H1 (cell line): ENCODE results near the gene PIK3R3. TPM values are rescaled to one million over a fixed set of nuclear protein-coding genes. Genes with fewer than 3 reads are reported as not detected.

Experiments
- CTCF ChIA-PET: fragments of 300-600 bp; sonication (Branson Sonifier 250); formaldehyde crosslinking; loops from one replicate; lab custom pipeline; 2021; ENCODE audit not compliant: partially characterized antibody; lab: Charles Lee
- POLR2A ChIA-PET: fragments of 300-600 bp; sonication (Branson Sonifier 250); formaldehyde crosslinking; loops from one replicate; lab custom pipeline; 2021; ENCODE audit warnings: inconsistent platforms; ENCODE audit not compliant: partially characterized antibody; lab: Charles Lee
- DNase-seq, 2 experiments: peaks; one replicate each; pipeline versions ENCODE4 v3.0.0 to v3.0.0-alpha.2; 2010 to 2022; ENCODE audit warnings: low spot score in 2 of 2, low read depth in 1 of 2, mixed read lengths in 1 of 2
- FAIRE-seq: peaks from 2 replicates; lab custom pipeline; 2011; peaks lifted over from hg19 to GRCh38; lab: Jason Lieb, UNC
- H2AFZ ChIP-seq: 2 replicates; pipeline ENCODE4 v1.8.1; 2012; ENCODE audit warnings: low read length, inconsistent platforms
- H2AK5ac ChIP-seq: 2 replicates; pipeline ENCODE4 v1.6.1; 2013; ENCODE audit warnings: low read depth, low read length
- H2BK120ac ChIP-seq: replicated peaks from 2 replicates; pipeline ENCODE3; 2013; ENCODE audit warnings: low read depth, low read length, inconsistent platforms
- H2BK12ac ChIP-seq: 2 replicates; pipeline ENCODE4 v1.6.1; 2013; ENCODE audit warnings: low read depth, low read length
- H2BK15ac ChIP-seq: 2 replicates; pipeline ENCODE4 v1.6.1; 2013; ENCODE audit warnings: low read length
- H2BK20ac ChIP-seq: 2 replicates; pipeline ENCODE4 v1.6.1; 2013; ENCODE audit warnings: low read length
- H2BK5ac ChIP-seq: 2 replicates; pipeline ENCODE4 v1.6.1; 2013; ENCODE audit warnings: low read depth, low read length
- H3K14ac ChIP-seq: 2 replicates; pipeline ENCODE4 v1.6.1; 2013; ENCODE audit warnings: inconsistent platforms; ENCODE audit not compliant: insufficient read length
- H3K18ac ChIP-seq: 2 replicates; pipeline ENCODE4 v1.6.1; 2013; ENCODE audit warnings: low read length; ENCODE audit errors: extremely low read depth
- H3K23ac ChIP-seq: 2 replicates; pipeline ENCODE4 v1.6.1; 2013; ENCODE audit warnings: inconsistent platforms; ENCODE audit not compliant: insufficient read length
- H3K23me2 ChIP-seq: 2 replicates; pipeline ENCODE4 v1.6.1; 2013; ENCODE audit warnings: low read depth, low read length
- H3K27ac ChIP-seq: 2 replicates; pipeline ENCODE4 v1.6.1; 2011; ENCODE audit warnings: low read depth, low read length, inconsistent platforms
- H3K27me3 ChIP-seq, 4 experiments: replicated peaks in 1 of 4; 1 replicate in 1 of 4; 2 replicates in 3 of 4; pipeline versions ENCODE4 v1.6.1 to v1.8.1; 2011 to 2013; ENCODE audit warnings: low read length in 3 of 4, mild to moderate bottlenecking in 3 of 4, inconsistent platforms in 2 of 4, mixed read lengths in 2 of 4, moderate library complexity in 1 of 4; ENCODE audit not compliant: control insufficient read depth in 3 of 4, insufficient read depth in 3 of 4; ENCODE audit errors: extremely low read depth in 1 of 4
- H3K36me3 ChIP-seq, 4 experiments: 2 replicates each; pipeline versions ENCODE4 v1.6.1 to v1.8.1; 2011 to 2013; ENCODE audit warnings: mild to moderate bottlenecking in 4 of 4, low read length in 3 of 4, moderate library complexity in 2 of 4, control low read depth in 1 of 4, inconsistent platforms in 1 of 4; ENCODE audit not compliant: insufficient read depth in 4 of 4, control insufficient read depth in 2 of 4
- H3K4ac ChIP-seq: replicated peaks from 2 replicates; pipeline ENCODE3; 2013; ENCODE audit warnings: low read length, low read depth, mixed read lengths, inconsistent platforms; ENCODE audit not compliant: insufficient read length
- H3K4me1 ChIP-seq, 4 experiments: replicated peaks in 1 of 4; 1 replicate in 1 of 4; 2 replicates in 3 of 4; pipeline versions ENCODE4 v1.6.1 to v1.8.1; 2011 to 2013; ENCODE audit warnings: low read length in 3 of 4, inconsistent platforms in 2 of 4, mixed read lengths in 1 of 4; ENCODE audit not compliant: insufficient read depth in 4 of 4, control insufficient read depth in 3 of 4
- H3K4me2 ChIP-seq, 2 experiments: 2 replicates each; pipeline versions ENCODE4 v1.6.1 to v1.8.1; 2011 to 2013; ENCODE audit warnings: low read depth in 2 of 2, low read length in 2 of 2, control low read depth in 1 of 2, inconsistent platforms in 1 of 2, mild to moderate bottlenecking in 1 of 2; ENCODE audit not compliant: insufficient read depth in 1 of 2
- H3K4me3 ChIP-seq, 4 experiments: fragments of 200-600, 300-600 bp in 1 of 4; sonication (generic), shearing (Covaris generic), sonication (Bioruptor Twin) in 1 of 4; 2 replicates each; pipeline versions ENCODE4 v1.5.1 to v1.8.1; 2011 to 2016; ENCODE audit warnings: low read length in 4 of 4, low read depth in 3 of 4, control low read depth in 2 of 4, inconsistent platforms in 2 of 4, mild to moderate bottlenecking in 2 of 4, mixed read lengths in 1 of 4, moderate library complexity in 1 of 4; ENCODE audit not compliant: insufficient read depth in 2 of 4; ENCODE audit errors: extremely low read depth in 1 of 4
- H3K56ac ChIP-seq: replicated peaks from 2 replicates; pipeline ENCODE3; 2013; ENCODE audit warnings: low read depth, mild to moderate bottlenecking, mixed read lengths, low read length, inconsistent platforms; ENCODE audit not compliant: insufficient read length
- H3K79me1 ChIP-seq: 2 replicates; pipeline ENCODE4 v1.6.1; 2013; ENCODE audit warnings: low read depth, low read length, control low read depth
- H3K79me2 ChIP-seq, 2 experiments: 2 replicates each; pipeline versions ENCODE4 v1.6.1 to v1.8.1; 2012 to 2013; ENCODE audit warnings: low read length in 2 of 2, mild to moderate bottlenecking in 2 of 2, inconsistent platforms in 1 of 2; ENCODE audit not compliant: insufficient read depth in 2 of 2, control insufficient read depth in 1 of 2
- H3K9ac ChIP-seq, 4 experiments: replicated peaks in 1 of 4; 1 replicate in 1 of 4; 2 replicates in 3 of 4; pipeline versions ENCODE4 v1.6.1 to v1.8.1; 2011 to 2013; ENCODE audit warnings: low read depth in 3 of 4, low read length in 3 of 4, control low read depth in 2 of 4, mild to moderate bottlenecking in 2 of 4, moderate library complexity in 2 of 4, inconsistent platforms in 1 of 4; ENCODE audit errors: extremely low read depth in 1 of 4
- H3K9me3 ChIP-seq, 2 experiments: 2 replicates each; pipeline versions ENCODE4 v1.6.1 to v1.8.1; 2012 to 2013; ENCODE audit warnings: mild to moderate bottlenecking in 2 of 2, moderate library complexity in 2 of 2, control low read depth in 1 of 2, inconsistent platforms in 1 of 2, low read depth in 1 of 2, low read length in 1 of 2, mixed read lengths in 1 of 2; ENCODE audit not compliant: insufficient read depth in 2 of 2
- H4K20me1 ChIP-seq, 2 experiments: replicated peaks in 1 of 2; 2 replicates each; pipeline versions ENCODE3 to v1.8.1; 2011 to 2013; ENCODE audit warnings: inconsistent platforms in 2 of 2, low read length in 2 of 2, mild to moderate bottlenecking in 1 of 2; ENCODE audit not compliant: insufficient read depth in 2 of 2, control insufficient read depth in 1 of 2
- H4K5ac ChIP-seq: 2 replicates; pipeline ENCODE4 v1.6.1; 2013; ENCODE audit warnings: low read length, low read depth, mixed read lengths, inconsistent platforms; ENCODE audit not compliant: insufficient read length
- H4K8ac ChIP-seq: 2 replicates; pipeline ENCODE4 v1.8.0; 2013; ENCODE audit warnings: mild to moderate bottlenecking, moderate library complexity, low read length, inconsistent platforms; ENCODE audit not compliant: insufficient read depth; ENCODE audit errors: extremely low read depth
- H4K91ac ChIP-seq: replicated peaks from 2 replicates; pipeline ENCODE3; 2013; ENCODE audit warnings: low read length, mixed read lengths, inconsistent platforms; ENCODE audit not compliant: insufficient read length
- ATF2 ChIP-seq: IDR thresholded peaks from 2 replicates; pipeline ENCODE4 v1.6.1; 2012; ENCODE audit warnings: low read length, inconsistent platforms
- BRCA1 ChIP-seq: IDR thresholded peaks from 2 replicates; pipeline ENCODE4 v1.6.1; 2012; ENCODE audit warnings: low read depth, low read length, improper control_type of control experiment
- CEBPB ChIP-seq: IDR thresholded peaks from 2 replicates; pipeline ENCODE4 v1.6.1; 2012; ENCODE audit warnings: low read depth, low read length
- CREB1 ChIP-seq: IDR thresholded peaks from 2 replicates; pipeline ENCODE4 v1.6.1; 2012; ENCODE audit warnings: inconsistent platforms
- FOSL1 ChIP-seq: IDR thresholded peaks from 2 replicates; pipeline ENCODE4 v1.6.1; 2011; ENCODE audit warnings: mild to moderate bottlenecking, low read depth, low read length, moderate library complexity; ENCODE audit not compliant: insufficient read depth
- KDM1A ChIP-seq: fragments of 200-600, 300-600 bp; sonication (generic); IDR thresholded peaks from 2 replicates; pipeline ENCODE4 v1.7.1; 2016; ENCODE audit warnings: mild to moderate bottlenecking, low read length, borderline replicate concordance
- RBBP5 ChIP-seq: IDR thresholded peaks from 2 replicates; pipeline ENCODE4 v1.7.1; 2012; ENCODE audit warnings: low read depth, mild to moderate bottlenecking, inconsistent platforms, low read length, moderate library complexity, borderline replicate concordance
- SIN3A ChIP-seq, 2 experiments: IDR thresholded peaks in 1 of 2; conservative IDR thresholded peaks in 1 of 2; 2 replicates each; pipeline ENCODE4 v1.6.1; 2011 to 2012; ENCODE audit warnings: low read length in 2 of 2, improper control_type of control experiment in 1 of 2, low read depth in 1 of 2, mild to moderate bottlenecking in 1 of 2
- TEAD4 ChIP-seq: IDR thresholded peaks from 2 replicates; pipeline ENCODE4 v1.6.1; 2012; ENCODE audit warnings: low read depth, low read length, inconsistent platforms, mixed read lengths
- WGBS, 2 experiments: shearing (Covaris generic) in 1 of 2; methylation state at CpG; one replicate each; pipeline versions ENCODE4 v1.1.6 to v1.1.7; 2013 to 2015; ENCODE audit warnings: low lambda C conversion rate in 2 of 2, mixed read lengths in 2 of 2, inconsistent platforms in 1 of 2, low coverage in 1 of 2, missing lambda C conversion rate in 1 of 2; ENCODE audit not compliant: insufficient replicate concordance in 2 of 2, insufficient coverage in 1 of 2, insufficient read length in 1 of 2; ENCODE audit errors: extremely low coverage in 1 of 2, missing lambda C conversion rate in 1 of 2; 5-methylcytosine and 5-hydroxymethylcytosine counted together
- polyA plus RNA-seq, 7 experiments: library from polyadenylated mRNA; depleted of rRNA in 3 of 7; stranded (reverse) in 5 of 7; unstranded in 2 of 7; fragments of >200 nt in 5 of 7; fragments of 200-250 nt in 2 of 7; gene quantifications; 1 replicate in 5 of 7; 2 replicates in 1 of 7; 4 replicates in 1 of 7; pipeline versions ENCODE4 v1.2.1 to v1.2.3, GENCODE V29; 2011 to 2013; ENCODE audit warnings: missing spikeins in 2 of 7, mixed read lengths in 2 of 7
- total RNA-seq: library from RNA; stranded (reverse); fragmentation: NEBNext Ultra II Directional; extraction: Animal tissue kit (Norgen Biotek cat#: 25700); gene quantifications from 2 replicates; pipeline ENCODE4 v1.2.1, GENCODE V29; 2021

The PIK3R3 gene
- total and polyA plus RNA-seq, 2 of the 8 experiments (the other 6 are each of a cell fraction or from before 2014, with no cell fraction given): 5.3 to 13.6 TPM

DNA sequence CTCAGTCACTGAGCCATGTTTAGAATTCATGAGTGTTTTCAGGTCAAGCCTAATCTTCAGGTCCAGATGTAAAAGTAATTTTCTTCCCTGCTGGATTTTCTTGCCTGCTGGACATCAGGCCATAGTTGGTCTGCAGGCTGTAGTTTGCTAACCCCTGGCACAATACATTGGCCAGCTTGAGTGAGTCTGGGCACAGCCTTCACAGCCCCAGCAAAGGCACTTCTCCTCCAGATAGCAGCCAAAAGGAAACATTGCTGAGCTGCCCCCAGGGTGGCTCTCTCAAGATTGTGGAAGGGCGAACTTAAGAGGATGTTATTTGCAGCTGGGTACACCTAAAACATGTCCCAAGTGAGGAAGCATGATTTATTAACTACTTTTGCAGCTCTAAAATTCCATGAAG is 126.8 kb downstream of the PIK3R3 start:
- Histone ChIP-seq H4K5ac (no peak overlapping the region), H3K4me1 (peaks cover 0 to 5% (median 0%) of the 10 kb centered on the region in 4 experiments; a peak in 1 of 7 replicates), H3K27me3 (no peaks in the 10 kb centered on the region), H2BK120ac (no peak overlapping the region), H3K79me1 (no peaks in the 10 kb centered on the region), H3K23me2 (no peaks in the 10 kb centered on the region), H3K9me3 (no peaks in the 10 kb centered on the region), H4K20me1 (no peaks in the 10 kb centered on the region), H3K4me2 (no peak overlapping the region), H2AFZ (no peak overlapping the region), H2BK12ac (no peak overlapping the region), H2BK15ac (no peak overlapping the region), H3K56ac (no peak overlapping the region), H3K18ac (no peak overlapping the region), H2BK5ac (no peak overlapping the region), H3K23ac (no peak overlapping the region), H3K14ac (no peak overlapping the region), H3K4ac (no peak overlapping the region), H2BK20ac (no peak overlapping the region), H3K79me2 (no peaks in the 10 kb centered on the region), H2AK5ac (no peak overlapping the region), H3K9ac (no peak overlapping the region), H4K8ac (no peak overlapping the region), H3K4me3 (no peak overlapping the region), H3K27ac (no peak overlapping the region), H4K91ac (no peak overlapping the region), H3K36me3 (peaks cover 4 to 19% (median 18%) of the 10 kb centered on the region in 4 experiments; a peak in 7 of 8 replicates)
- DNase-seq (no peak), FAIRE-seq (no peak)
- TF ChIP-seq RBBP5 (no peak), CEBPB (no peak), SIN3A (conservative IDR thresholded peaks at IDR 0.05 in 1 of 2, IDR thresholded peaks at IDR 0.05 in 1 of 2; ENCODE audit: low read depth in 1 of 2, low read length in 2 of 2) (no peak), TEAD4 (no peak), KDM1A (no peak), BRCA1 (no peak), ATF2 (no peak), CREB1 (no peak), FOSL1 (no peak)
- CTCF ChIA-PET: no interaction called here
- POLR2A ChIA-PET: interaction anchor here (0.6 kb wide), 1 partner anchor 300 kb away, joined by 4 read pairs; no protein-coding TSS in a partner anchor
- WGBS, 2 experiments: 67% methylated on average over 1 of the region's 1 CpG; no CpG with 5 or more reads in 1 of the 2 experiments
